A549 treated with AZD9567 at 1 μM for 4 hours (cell line): ENCODE results near the gene LAMA4. TPM values are rescaled to one million over a fixed set of nuclear protein-coding genes. Genes with fewer than 3 reads are reported as not detected.

Source experiments
- total RNA-seq: library from RNA; stranded (reverse); fragments of 200-300 nt; extraction: Qiagen RNA extraction; gene quantifications from 5 replicates; pipeline ENCODE4 v1.2.3, GENCODE V29; 2022; ENCODE audit not compliant: insufficient read depth

The LAMA4 gene
- 0.84 to 6.2 TPM (median 1.00 TPM) in 5 replicates for total RNA-seq

GRCh38 chr6:112253841-112254816, at the start of gene LAMA4:
Gene LAMA4, minus strand, starts transcription at chr6:112254567. Its CDS starts 417 bp downstream, at chr6:112254150.

GRCh38 chr6:112087136-112087911, 167.0 kb downstream of the LAMA4 start, which contains the start of the genes FAM229B and TUBE1:
Gene FAM229B, plus strand, starts transcription at chr6:112087591. Its CDS starts 11,693 bp downstream, at chr6:112099284.
Gene TUBE1, minus strand, starts transcription at chr6:112087482. Its CDS starts 48 bp downstream, at chr6:112087434.

Other genes starting within 250 kb of the LAMA4 start
- not detected in 5 replicates for gene CCN6, start 200.5 kb downstream of the LAMA4 start, total RNA-seq
- 6.6 to 10.3 TPM (median 7.1 TPM) in 5 replicates for gene TUBE1, start 167.1 kb downstream of the LAMA4 start, total RNA-seq
- 4.3 to 11.0 TPM (median 9.7 TPM) in 5 replicates for gene FAM229B, start 167.0 kb downstream of the LAMA4 start, total RNA-seq
- 0.03 TPM in 2 of 5 replicates, not detected in the others for gene RFPL4B, start 92.8 kb upstream of the LAMA4 start, total RNA-seq